Epidermal melanocyte (primary cell): ENCODE data around the gene KDM4B.
A peak's percentile ranks its signal among the peaks of the same experiment; 100 is the strongest.
"Not testable (repeated sequence)": the region's sequence is repeated elsewhere in the genome, so short reads cannot be mapped to it uniquely, and the experiment has no call there.

ENCODE experiments used
- DNase-seq: peaks from one replicate; pipeline ENCODE4 v3.0.0; 2011; ENCODE audit warnings: low spot score; ENCODE audit not compliant: insufficient read length

The KDM4B gene

DNA sequence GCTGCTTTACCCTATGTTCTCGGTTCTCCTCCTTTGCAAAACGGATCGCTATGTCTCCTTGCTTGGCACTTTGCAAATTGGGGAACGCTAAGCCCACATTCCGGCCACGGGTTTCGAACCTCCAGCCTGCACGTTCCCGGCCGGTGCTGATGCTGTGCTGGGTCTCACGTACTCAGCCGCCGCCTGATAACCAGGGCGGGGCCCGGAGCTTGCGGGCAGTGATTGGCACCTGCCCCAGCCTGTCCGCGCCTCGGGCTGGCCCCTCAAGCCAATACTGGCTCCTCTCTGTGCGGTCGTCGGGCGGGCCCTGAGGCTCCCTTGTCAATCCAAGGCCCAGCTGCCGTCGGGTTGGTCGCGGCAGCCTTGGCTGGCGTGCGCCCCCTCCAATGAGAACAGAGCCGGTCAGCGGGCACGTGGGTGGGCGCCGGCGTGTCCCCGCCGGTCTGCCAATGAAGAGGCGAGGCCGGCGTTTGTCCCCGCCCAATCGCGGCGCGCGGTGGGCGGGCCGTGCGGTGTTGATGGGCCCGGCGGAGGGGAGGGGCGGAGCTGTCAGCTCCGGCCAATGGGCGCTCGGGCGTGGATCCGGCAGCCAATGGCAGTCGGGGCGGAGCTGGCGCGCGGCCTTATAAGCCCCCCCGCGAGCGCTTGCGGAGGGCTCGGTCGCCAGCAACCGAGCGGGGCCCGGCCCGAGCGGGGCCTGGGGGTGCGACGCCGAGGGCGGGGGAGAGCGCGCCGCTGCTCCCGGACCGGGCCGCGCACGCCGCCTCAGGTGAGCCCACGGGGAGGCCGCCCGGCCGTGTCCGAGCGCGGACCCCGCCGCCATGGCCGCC lies at the start of gene KDM4B:
Gene KDM4B, plus strand, starts transcription at position 652 of the 830 bp plus-strand sequence. CDS start 63,778 bp downstream, outside the sequence.
- DNase-seq = peak; percentile 99

DNA sequence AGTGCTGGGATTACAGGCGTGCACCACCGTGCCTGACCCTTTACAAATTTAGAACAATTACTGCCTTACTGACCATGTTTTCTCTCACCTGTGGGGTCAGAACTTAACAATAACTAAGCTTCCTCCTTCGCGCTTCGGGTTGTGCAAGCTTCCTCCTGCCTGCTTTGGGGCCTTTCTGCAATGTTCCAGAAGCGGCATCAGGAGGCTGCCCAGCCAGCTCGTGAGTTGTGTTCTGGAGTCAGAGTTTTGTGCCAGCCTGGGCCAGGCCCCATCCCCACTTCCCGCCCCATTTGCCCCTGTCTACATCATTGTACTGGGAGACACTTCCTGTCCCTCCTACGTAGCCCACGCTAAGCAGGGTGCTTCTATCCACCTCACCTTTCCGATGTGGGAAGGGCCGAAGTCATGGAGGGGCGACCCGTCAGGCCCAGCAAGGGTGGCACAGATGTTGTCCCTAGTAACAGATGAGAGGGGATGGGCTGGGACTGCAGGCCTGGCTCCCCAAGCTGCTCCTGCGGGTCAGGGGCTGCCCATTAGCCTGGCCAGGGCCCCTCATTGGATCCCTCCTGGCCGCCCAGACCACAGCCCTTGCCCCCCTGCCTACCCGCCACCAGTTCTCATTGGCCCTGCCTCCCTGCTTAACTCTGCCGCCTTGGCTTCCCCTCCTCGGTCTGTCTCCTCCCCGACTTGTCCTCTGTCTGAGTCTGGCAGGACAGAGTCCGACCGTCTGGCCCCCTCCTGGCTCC lies 46.2 kb upstream of the KDM4B start:
- no peak for DNase-seq

DNA sequence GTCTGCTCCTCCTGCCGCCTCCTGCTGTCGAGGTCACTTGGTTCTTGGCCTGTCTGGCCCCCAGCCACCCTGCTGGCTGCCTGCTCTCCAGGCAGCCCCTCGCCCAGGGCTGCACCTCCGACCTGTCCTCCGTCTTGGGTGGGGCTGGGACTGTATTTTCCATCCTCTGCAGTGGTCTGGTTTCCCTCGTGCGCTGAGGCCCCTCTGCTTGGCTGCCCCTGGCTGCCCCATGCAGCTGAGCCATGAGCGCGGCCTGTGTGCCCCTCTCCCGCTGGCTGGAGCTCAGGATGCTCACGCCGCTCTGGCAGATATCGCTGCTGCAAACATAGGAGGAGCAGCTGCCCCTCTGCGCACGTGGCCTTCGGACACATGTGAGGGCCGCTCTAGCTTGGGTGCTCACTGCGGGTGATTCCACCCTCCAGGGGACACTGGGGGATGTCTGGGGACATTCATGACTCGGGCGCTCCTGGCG lies 45.6 kb upstream of the KDM4B start:
- no peak for DNase-seq

DNA sequence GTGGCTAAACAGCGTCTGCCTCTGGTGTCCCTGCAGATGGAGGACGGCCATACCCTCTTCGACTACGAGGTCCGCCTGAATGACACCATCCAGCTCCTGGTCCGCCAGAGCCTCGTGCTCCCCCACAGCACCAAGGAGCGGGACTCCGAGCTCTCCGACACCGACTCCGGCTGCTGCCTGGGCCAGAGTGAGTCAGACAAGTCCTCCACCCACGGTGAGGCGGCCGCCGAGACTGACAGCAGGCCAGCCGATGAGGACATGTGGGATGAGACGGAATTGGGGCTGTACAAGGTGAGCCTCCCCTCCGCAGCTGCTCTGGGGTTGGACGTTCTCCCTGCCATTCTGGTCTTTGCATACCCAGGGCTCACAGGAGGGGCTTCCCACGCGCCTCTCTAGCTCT lies 39.7 kb upstream of the KDM4B start:
- DNase-seq = no peak

DNA sequence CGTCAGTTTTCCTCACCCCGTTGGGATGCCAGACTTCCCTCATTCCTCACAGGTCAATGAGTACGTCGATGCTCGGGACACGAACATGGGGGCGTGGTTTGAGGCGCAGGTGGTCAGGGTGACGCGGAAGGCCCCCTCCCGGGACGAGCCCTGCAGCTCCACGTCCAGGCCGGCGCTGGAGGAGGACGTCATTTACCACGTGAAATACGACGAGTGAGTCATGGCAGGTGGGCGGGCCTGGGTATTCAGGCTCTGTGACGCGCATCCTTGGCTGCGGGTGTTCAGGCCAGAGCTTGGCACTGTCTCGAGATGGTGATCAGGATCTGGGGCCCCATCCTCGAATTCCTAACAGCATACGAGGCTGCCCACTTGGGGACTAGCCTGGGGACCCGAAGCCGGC lies 38.2 kb upstream of the KDM4B start:
- DNase-seq = no peak

DNA sequence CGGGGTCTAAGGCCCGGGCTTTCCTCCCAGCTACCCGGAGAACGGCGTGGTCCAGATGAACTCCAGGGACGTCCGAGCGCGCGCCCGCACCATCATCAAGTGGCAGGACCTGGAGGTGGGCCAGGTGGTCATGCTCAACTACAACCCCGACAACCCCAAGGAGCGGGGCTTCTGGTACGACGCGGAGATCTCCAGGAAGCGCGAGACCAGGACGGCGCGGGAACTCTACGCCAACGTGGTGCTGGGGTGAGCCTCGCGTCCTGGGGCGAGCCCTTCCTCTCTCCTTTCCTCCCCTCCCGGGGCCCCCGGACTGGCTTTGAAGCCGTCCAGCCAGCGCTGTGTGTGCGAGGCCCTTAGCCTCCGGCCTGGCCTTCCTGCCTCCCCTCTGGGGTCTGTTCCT lies 36.2 kb upstream of the KDM4B start:
- no peak for DNase-seq

DNA sequence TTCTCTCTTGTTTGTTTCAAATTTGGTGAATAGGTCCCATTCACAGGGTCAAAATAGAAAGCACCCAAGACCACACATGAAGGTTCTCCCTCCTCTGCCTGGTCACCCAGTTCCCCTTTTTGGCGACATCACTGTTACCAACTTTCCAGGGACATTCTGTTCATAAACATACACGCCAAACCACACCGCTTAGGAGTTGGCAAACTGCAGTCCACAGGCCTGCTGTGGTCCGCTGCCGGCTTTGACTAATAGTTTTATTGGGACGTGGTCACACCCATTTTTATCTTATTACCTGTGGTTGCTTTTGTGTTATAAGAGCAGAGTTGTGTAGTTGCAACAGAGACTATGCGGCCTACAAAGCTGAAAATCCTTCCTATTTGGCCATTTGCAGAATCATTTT lies 35.4 kb upstream of the KDM4B start:
- DNase-seq = no peak

DNA sequence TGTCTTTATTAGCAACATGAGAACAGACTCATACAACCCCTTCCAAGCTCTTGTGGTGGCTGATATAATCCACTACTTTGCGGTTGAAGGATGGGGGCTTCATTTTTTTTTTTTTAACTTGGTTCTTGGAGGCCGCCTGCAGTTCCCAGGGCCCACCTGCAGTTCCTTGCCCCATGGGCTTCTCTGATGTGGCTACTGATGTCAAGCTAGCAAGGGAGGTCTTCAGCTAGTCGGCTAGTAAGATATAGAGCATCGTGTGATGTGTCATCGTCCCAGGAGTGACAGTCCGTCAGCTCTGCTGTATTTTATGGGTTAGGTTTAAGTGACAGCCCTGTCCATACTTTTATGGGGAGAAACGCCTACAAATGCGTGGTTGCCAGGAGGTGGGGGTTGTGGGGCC lies 33.5 kb upstream of the KDM4B start:
- no peak for DNase-seq

DNA sequence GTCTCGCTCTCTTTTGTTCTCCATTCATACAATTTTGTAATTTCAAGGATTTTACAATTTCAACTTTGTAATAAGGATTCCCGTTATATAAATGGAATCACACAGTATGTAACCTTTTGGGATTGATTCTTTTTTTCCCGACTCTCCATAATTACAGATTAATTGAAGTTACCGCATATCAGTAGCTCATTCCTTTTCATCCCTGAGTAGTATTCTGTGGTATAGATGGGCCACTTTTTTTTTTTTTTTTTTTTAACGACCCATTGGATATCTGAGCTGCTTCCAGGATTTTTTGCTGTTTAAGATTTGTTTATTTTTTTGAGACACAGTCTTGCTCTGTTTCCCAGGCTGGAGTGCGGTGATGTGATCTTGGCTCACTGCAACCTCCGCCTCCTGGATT lies 31.9 kb upstream of the KDM4B start:
- no peak for DNase-seq

DNA sequence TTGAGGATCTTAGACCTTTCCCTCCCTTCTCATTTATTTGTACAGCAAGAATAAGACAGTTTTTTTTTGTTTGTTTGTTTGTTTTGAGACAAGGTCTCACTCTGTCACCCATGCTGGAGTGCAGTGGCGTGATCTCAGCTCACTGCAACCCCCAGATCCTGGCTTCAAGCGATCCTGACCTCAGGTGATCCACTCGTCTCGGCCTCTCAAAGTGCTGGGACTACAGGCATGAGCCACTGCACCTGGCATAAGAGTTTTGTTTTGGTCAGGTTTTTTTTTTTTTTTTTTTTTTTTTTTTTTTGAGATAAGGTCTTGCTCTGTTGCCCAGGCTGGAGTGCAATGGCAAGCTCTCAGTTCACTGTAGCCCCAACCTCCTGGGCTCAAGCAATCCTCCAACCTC lies 30.5 kb upstream of the KDM4B start:
- not testable (repeated sequence) for DNase-seq

DNA sequence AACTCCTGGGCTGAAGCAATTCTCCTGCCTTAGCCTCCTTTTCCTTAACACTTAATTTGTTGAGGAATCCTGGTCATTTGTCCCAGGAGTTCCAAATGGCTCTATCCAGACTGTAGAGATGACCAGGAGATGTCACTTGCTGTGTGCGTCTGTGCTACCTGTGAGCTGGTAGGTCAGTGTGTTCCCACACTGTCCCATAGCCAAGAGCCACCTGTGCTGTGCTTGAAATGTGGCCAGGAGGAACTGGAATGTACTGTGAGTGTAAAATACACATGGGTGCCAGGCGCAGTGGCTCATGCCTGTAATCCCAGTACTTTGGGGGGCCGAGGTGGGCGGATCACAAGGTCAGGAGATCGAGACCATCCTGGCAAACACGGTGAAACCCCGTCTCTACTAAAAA lies 29.4 kb upstream of the KDM4B start:
- DNase-seq = no peak

DNA sequence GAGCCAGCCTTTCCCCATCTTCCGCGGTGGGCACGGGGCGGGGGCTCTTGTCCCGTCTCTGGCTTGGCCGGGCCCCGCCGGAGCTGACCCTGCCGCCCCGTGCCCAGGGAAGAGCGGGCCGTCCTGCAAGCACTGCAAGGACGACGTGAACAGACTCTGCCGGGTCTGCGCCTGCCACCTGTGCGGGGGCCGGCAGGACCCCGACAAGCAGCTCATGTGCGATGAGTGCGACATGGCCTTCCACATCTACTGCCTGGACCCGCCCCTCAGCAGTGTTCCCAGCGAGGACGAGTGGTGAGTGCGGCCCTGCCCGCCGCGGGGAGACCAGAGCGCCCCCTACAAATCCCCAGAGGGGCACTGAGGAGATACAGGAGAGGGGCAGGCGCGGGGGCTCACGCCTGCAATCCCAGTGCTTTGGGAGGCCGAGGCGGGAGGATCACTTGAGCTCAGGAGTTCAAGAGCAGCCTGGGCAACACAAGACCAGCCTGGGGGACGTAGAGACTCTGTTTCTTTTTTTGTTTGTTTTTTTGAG lies 27.2 kb upstream of the KDM4B start:
- DNase-seq = not testable (repeated sequence)

DNA sequence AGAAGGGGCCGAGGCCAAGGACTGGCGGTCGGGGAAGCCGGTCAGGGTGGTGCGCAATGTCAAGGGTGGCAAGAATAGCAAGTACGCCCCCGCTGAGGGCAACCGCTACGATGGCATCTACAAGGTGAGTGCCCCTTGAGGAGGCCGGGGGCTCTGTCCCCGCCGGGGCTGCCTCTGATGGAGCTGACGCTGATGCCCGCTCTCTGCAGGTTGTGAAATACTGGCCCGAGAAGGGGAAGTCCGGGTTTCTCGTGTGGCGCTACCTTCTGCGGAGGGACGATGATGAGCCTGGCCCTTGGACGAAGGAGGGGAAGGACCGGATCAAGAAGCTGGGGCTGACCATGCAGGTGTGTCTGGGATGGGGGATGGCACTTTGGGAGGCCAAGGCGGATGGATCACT lies 18.3 kb upstream of the KDM4B start:
- DNase-seq = not testable (repeated sequence)

DNA sequence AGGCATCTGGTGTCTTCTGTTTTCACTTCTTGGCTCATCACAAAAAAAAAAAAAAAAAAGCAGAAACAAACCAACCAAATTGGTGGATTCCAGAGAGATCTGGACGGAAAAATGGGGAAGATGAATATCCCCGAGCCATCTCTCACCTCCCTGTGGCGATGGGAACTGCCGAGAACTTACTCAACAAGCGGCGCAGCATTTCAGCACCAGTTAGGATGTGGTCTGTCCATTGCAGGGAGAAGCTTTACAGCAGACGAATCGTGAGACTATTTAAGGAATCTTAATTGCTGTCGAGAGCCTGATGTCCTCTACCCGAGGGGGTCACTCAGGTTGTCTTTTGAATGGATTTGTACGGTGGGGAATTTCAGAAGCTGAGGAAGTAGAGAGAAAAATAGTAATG lies 17.3 kb upstream of the KDM4B start:
- no peak for DNase-seq

DNA sequence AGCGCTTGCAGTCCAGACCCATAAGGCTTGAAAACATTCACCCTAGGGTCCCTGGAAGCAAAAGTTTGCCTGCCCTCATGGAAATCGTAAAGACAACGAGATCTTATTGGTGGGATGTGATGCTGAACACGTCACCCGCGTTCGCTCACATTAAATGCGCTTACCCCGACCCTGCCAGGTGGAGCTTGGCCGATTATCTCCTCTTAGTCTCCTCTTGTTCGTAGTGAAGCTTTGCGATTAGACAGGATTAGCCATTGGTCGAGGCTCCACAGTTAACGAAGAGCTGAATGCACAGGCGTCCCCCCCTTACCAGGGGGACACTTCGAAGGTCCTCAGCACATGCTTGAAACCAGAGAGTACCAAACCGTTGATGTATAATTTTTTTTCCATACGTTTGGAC lies 16.0 kb upstream of the KDM4B start:
- no peak for DNase-seq

DNA sequence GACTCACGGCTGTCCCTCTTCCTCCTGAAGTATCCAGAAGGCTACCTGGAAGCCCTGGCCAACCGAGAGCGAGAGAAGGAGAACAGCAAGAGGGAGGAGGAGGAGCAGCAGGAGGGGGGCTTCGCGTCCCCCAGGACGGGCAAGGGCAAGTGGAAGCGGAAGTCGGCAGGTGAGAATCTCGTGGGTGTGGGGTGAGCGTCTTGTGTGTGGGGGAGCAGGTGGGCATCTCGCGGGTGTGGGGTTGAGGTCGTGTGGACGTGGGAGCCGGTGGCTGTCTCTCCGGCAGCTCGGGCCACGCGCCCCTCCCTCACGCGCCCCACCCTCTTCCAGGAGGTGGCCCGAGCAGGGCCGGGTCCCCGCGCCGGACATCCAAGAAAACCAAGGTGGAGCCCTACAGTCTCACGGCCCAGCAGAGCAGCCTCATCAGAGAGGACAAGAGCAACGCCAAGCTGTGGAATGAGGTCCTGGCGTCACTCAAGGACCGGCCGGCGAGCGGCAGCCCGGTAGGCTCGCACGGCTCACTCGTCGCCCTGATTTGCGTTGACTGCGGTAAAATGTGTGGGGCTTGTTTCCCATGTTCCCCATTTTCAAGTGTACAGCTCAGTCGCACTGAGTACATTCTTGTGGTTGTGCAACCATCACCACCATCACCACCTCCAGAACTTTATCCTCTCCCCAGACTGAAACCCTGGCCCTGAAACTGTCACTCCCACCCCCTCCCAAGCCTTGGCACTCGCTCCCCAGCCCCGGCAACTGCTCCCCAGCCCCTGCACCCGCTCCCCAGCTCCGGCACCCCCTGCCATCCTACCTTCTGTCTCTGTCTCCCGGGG lies 14.4 kb upstream of the KDM4B start:
- not testable (repeated sequence) for DNase-seq

DNA sequence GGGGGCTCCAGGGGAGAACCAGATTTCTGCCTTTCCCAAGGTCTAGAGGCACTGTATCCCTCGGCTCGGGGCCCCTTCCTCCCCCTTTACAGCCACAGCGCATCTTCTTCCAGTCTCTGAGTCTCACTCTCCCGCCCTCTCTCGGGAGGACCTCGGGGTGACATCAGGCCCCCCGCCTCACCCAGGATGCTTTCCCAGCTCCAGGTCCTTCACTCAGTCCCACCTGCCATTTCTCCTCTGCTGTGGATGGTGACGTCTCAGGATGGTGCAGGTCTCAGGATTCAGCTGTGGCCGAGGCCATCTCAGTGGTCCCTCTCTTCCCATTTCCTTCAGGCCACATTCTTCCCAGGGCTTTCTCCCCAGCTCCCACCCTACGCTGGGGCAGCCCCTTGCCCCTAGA lies 13.6 kb upstream of the KDM4B start:
- no peak for DNase-seq

DNA sequence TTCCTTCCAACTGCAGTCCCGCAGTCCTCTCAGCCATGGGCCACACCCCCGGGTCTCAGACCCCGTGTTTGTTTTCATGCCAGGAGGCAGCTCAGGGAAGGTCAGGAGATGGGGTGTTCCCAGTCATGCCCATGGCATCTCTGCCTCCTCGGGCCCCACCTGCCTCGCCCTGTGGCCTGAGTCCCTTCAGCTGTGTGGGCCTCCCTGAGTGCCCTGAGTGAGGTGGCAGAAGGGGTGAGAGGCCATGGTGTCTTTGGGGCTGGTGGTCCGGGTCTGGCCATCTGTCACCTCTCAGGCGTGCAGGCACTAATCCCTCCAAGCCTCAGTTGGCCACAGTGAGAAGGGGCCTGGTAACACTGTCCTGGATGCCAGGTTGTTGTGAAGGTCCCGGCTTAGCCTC lies 10.9 kb upstream of the KDM4B start:
- no peak for DNase-seq

DNA sequence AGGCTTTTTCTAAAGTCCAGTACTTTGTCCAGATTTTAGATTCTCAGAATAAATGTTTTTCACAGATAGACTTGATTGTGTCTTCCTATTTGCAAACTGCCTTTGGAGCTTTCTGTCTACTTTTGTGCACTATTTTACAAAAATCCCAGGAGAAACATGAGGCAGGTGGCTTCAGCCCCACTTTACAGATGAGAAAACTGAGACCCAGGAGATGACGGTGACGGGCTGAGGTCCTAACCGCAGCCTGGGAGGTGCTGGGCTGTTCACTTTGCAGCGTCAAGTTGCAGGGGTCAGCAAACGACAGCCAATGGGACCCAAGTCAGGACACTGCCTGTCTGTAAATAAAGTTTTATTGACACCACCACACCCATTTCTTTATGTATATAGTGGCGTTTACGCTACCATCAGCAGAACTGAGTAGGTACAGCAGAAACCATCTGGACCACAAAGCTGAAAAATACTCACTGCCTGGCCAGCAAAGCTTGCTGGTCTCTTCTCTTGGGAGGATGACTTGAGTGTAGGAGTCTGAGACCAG lies 6.8 kb upstream of the KDM4B start:
- DNase-seq = no peak

DNA sequence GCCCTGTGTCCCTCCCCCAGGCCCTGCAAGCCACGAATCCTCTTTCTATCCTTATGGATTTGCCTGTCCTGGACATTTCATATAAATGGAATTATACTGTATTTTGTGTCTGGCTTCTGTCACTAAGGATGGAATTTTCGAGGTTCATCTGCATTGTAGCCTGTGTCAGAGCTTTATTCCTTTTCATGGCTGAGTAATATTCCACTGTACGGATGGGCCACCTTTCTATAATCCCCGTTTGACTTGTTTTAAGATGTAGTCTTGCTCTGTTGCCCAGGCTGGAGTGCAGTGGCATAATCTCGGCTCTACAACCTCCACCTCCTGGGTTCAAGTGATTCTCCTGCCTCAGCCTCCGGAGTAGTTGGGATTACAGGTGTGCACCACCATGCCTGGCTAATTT lies 3.9 kb upstream of the KDM4B start:
- no peak for DNase-seq

DNA sequence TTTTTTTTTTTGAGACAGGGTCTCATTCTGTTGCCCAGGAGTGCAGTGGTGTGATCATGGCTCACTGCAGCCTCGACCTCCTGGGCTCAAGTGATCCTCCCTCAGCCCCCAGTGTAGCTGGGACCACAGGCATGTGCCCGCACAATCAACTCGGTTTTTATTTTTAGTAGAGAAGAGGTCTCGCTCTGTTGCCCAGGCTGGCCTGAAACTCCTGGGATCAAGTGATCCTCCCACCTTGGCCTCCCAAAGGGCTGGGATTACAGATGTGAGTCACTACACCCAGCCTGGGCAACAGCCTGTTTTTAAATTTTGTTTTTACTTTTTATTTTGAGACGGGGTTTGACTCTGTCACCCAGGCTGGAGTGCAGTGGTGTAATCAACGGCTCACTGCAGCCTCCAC lies 2.3 kb upstream of the KDM4B start:
- no peak for DNase-seq
